Measurements from ENCODE around the gene GRID1. TPM values are rescaled to one million over a fixed set of nuclear protein-coding genes. Genes with fewer than 3 reads are reported as not detected.

The GRID1 gene
- total RNA-seq, 1 experiment from 2014 or later: not detected

DNA sequence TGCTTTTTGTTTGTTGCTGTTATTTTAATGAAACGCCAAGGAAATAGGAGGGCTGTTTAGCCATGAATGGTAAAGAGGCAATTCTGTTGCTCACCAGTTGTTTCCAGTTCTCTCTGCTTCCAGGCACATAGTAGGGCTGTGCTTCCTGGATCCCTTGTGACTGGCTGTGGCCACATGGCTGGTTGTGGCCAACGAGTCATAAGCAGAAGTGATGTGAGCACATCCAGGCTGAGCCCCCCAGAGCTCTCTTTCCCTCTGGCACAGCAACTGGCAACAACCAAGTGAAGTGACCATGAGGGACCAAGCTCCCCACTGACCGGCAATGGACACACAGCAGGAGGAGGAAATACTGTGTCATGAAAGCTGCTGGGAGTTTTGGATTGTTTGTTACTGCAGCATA, 10.3 kb downstream of the GRID1 start:
- no peak for TF ChIP-seq EZH2 (IDR thresholded peaks at IDR 0.05; ENCODE audit: low read depth)
- TF ChIP-seq, protein P1, sequence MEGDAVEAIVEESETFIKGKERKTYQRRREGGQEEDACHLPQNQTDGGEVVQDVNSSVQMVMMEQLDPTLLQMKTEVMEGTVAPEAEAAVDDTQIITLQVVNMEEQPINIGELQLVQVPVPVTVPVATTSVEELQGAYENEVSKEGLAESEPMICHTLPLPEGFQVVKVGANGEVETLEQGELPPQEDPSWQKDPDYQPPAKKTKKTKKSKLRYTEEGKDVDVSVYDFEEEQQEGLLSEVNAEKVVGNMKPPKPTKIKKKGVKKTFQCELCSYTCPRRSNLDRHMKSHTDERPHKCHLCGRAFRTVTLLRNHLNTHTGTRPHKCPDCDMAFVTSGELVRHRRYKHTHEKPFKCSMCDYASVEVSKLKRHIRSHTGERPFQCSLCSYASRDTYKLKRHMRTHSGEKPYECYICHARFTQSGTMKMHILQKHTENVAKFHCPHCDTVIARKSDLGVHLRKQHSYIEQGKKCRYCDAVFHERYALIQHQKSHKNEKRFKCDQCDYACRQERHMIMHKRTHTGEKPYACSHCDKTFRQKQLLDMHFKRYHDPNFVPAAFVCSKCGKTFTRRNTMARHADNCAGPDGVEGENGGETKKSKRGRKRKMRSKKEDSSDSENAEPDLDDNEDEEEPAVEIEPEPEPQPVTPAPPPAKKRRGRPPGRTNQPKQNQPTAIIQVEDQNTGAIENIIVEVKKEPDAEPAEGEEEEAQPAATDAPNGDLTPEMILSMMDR (conservative IDR thresholded peaks at IDR 0.05): no peak
- no peaks in the 10 kb centered on the region for H3F3A ChIP-seq (ENCODE audit: insufficient read depth, low read depth)
- CTCF ChIA-PET: no interaction called here
- H3K4me1 ChIP-seq (replicated peaks; ENCODE audit: insufficient read depth): no peaks in the 10 kb centered on the region
- intact Hi-C loops (cut with micrococcal nuclease; ENCODE audit: unreplicated experiment): no loop called here
- no peaks in the 10 kb centered on the region for H3K9me2 ChIP-seq (ENCODE audit: insufficient read depth)
- POLR2A ChIA-PET (ENCODE audit: unreplicated experiment): no interaction called here
- H3K36me3 ChIP-seq (ENCODE audit: low read depth): no peaks in the 10 kb centered on the region
- no peak overlapping the region for H3K4me3 ChIP-seq
- H3K27me3 ChIP-seq (ENCODE audit: insufficient read depth, low read depth): no peaks in the 10 kb centered on the region; the same call in 1 of the 2 replicates
- H3K9me3 ChIP-seq (ENCODE audit: insufficient read depth, low read depth): no peaks in the 10 kb centered on the region
- H3K27ac ChIP-seq: no peak overlapping the region
- H4K20me1 ChIP-seq (ENCODE audit: insufficient read depth): no peaks in the 10 kb centered on the region
- no peak overlapping the region for H3K4me2 ChIP-seq
- no peaks in the 10 kb centered on the region for H3K79me2 ChIP-seq (ENCODE audit: low read depth)
- BruUV-seq (replicated peaks): no TSS peak
- no peak overlapping the region for H2AFZ ChIP-seq
- DNase-seq: no peak

DNA sequence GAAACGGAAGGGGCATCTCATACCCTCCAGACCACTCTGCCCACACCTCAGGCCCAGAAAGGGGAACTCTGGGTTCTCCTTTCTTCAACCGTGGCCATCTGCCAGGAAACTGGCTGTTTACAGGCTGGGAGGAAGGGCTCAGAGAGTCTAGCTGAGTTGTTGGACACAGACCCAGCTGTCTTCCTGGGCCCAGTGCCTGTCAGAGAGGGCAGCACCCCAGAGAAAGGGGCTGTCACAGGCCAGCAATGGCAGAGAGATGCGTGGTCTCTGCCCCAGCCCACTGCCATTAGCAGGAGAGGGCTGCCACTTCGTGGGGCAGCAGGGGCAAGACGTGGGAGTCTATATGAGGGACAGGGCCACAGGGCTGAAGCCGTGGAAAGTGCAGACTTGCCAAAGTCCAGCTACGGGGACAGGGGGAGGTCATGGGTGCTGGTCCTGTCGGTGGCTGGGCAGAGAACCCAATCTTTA, 11.0 kb downstream of the GRID1 start:
- CTCF ChIA-PET: no interaction called here
- POLR2A ChIA-PET (ENCODE audit: unreplicated experiment): no interaction called here
- no peak for TF ChIP-seq EZH2 (IDR thresholded peaks at IDR 0.05; ENCODE audit: low read depth)
- TF ChIP-seq, protein P1 (conservative IDR thresholded peaks at IDR 0.05): no peak
- Histone ChIP-seq H3K4me1 (replicated peaks; ENCODE audit: insufficient read depth) (no peaks in the 10 kb centered on the region), H3F3A (ENCODE audit: insufficient read depth, low read depth) (no peaks in the 10 kb centered on the region), H3K4me3 (no peak overlapping the region), H3K79me2 (ENCODE audit: low read depth) (no peaks in the 10 kb centered on the region), H3K9me2 (ENCODE audit: insufficient read depth) (no peaks in the 10 kb centered on the region), H3K27ac (no peak overlapping the region), H3K36me3 (ENCODE audit: low read depth) (no peaks in the 10 kb centered on the region), H3K9me3 (ENCODE audit: insufficient read depth, low read depth) (no peaks in the 10 kb centered on the region), H3K27me3 (ENCODE audit: insufficient read depth, low read depth) (no peaks in the 10 kb centered on the region; the same call in none of the 2 replicates), H3K4me2 (no peak overlapping the region), H4K20me1 (ENCODE audit: insufficient read depth) (no peaks in the 10 kb centered on the region), H2AFZ (no peak overlapping the region)
- BruUV-seq (replicated peaks): no TSS peak
- intact Hi-C loops (cut with micrococcal nuclease; ENCODE audit: unreplicated experiment): no loop called here
- DNase-seq: no peak

DNA sequence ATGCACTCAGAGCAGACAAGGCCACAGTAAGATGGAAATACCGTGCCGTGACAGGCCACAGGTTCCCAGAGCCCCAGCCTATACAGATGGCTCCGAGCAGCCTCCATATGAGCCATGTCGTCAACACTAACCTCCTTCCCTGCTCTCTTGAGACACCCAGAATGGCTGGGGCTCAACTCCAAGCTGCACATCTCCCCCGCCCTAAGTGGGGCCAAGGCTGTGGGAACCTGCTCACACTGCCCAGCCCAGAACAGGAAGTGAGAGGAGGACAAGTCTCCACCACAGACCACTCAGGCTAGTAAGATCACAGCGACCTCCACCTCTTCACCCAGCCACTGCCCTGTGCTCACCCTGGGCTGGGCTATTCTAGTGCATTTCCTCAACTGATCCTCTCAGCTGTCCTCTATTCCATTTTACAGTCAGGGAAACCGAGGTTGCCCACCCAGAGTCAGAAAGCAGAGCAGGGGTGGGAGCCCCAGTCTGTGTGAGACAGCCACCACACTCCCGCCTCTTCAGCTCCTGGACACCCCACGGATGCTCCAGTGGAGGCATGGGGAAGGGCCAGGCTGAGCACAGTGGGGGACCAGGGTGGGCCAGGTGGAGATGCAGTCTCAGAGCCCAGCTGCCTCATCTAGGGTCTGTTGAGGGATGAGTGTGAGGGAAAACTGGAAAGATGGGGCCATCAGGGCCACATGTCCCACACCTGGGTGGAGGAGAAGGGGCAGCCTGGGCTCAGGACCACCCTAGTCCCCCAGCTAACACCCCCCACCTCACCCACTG, 11.6 kb downstream of the GRID1 start:
- intact Hi-C loops (cut with micrococcal nuclease; ENCODE audit: unreplicated experiment): no loop called here
- CTCF ChIA-PET: no interaction called here
- no peak for DNase-seq

More for the DNA sequence above, 11.6 kb downstream of the GRID1 start:
- H3F3A ChIP-seq (ENCODE audit: insufficient read depth, low read depth): no peaks in the 10 kb centered on the region
- H3K79me2 ChIP-seq (ENCODE audit: low read depth): no peaks in the 10 kb centered on the region
- POLR2A ChIA-PET (ENCODE audit: unreplicated experiment): no interaction called here
- H3K27me3 ChIP-seq (ENCODE audit: insufficient read depth, low read depth): no peaks in the 10 kb centered on the region; the same call in none of the 2 replicates
- BruUV-seq (replicated peaks): no TSS peak
- no peak for TF ChIP-seq EZH2 (IDR thresholded peaks at IDR 0.05; ENCODE audit: low read depth)
- TF ChIP-seq, protein P1 (conservative IDR thresholded peaks at IDR 0.05): no peak
- H4K20me1 ChIP-seq (ENCODE audit: insufficient read depth): no peaks in the 10 kb centered on the region
- H2AFZ ChIP-seq: no peak overlapping the region
- H3K36me3 ChIP-seq (ENCODE audit: low read depth): no peaks in the 10 kb centered on the region
- no peaks in the 10 kb centered on the region for H3K9me3 ChIP-seq (ENCODE audit: insufficient read depth, low read depth)
- H3K4me1 ChIP-seq (replicated peaks; ENCODE audit: insufficient read depth): no peaks in the 10 kb centered on the region
- H3K4me2 ChIP-seq: no peak overlapping the region
- H3K4me3 ChIP-seq: no peak overlapping the region
- H3K9me2 ChIP-seq (ENCODE audit: insufficient read depth): no peaks in the 10 kb centered on the region
- no peak overlapping the region for H3K27ac ChIP-seq
